IMR-90 (cell line): ENCODE measurements around the gene TEX11. TPM values are rescaled to one million over a fixed set of nuclear protein-coding genes. Genes with fewer than 3 reads are reported as not detected.

Source experiments
- ATAC-seq: fragments of 200-7000 bp; cut with Tn5 transposase; 2 replicates; pipeline ENCODE4 v1.9.1; 2020; ENCODE audit warnings: low read depth, mild to moderate bottlenecking, moderate library complexity
- BruUV-seq: library from RNA; stranded (reverse); fragments of 400-500 nt; replicated peaks from 2 replicates; lab custom pipeline; 2021; lab: Mats Ljungman, UMichigan
- CTCF ChIA-PET: fragments of 300-600 bp; formaldehyde crosslinking; extraction: SDS; loops from one replicate; lab custom pipeline; 2021; ENCODE audit warnings: antibody characterized with exemption; lab: Yijun Ruan, JAX
- POLR2A ChIA-PET: fragments of 300-600 bp; sonication (Branson Sonifier 250); formaldehyde crosslinking; loops from one replicate; lab custom pipeline; 2022; ENCODE audit warnings: antibody characterized with exemption; ENCODE audit not compliant: unreplicated experiment; lab: Charles Lee
- DNase-seq: peaks from one replicate; pipeline ENCODE4 v3.0.0; 2013
- H2AFZ ChIP-seq: replicated peaks from 2 replicates; pipeline ENCODE3; 2013; ENCODE audit warnings: low read length, mild to moderate bottlenecking; ENCODE audit not compliant: poor library complexity
- H2AK5ac ChIP-seq: 2 replicates; pipeline ENCODE4 v1.6.1; 2013; ENCODE audit warnings: low read depth, low read length, inconsistent platforms
- H2AK9ac ChIP-seq: replicated peaks from 2 replicates; pipeline ENCODE3; 2013; ENCODE audit warnings: mild to moderate bottlenecking, low read depth, low read length, moderate library complexity; ENCODE audit not compliant: poor library complexity
- H2BK120ac ChIP-seq: 2 replicates; pipeline ENCODE4 v1.6.1; 2013; ENCODE audit warnings: low read depth, low read length, inconsistent platforms
- H2BK15ac ChIP-seq: 3 replicates; pipeline ENCODE4 v1.6.1; 2013; ENCODE audit warnings: low read depth, low read length, inconsistent platforms
- H2BK20ac ChIP-seq: 2 replicates; pipeline ENCODE4 v1.6.1; 2013; ENCODE audit warnings: low read depth, mild to moderate bottlenecking, inconsistent platforms, low read length, moderate library complexity
- H2BK5ac ChIP-seq: 2 replicates; pipeline ENCODE4 v1.6.1; 2013; ENCODE audit warnings: mild to moderate bottlenecking, low read depth, low read length, inconsistent platforms; ENCODE audit not compliant: poor library complexity, severe bottlenecking
- H3K14ac ChIP-seq: replicated peaks from 2 replicates; pipeline ENCODE4 v1.6.1; 2013; ENCODE audit warnings: low read depth, low read length, inconsistent platforms
- H3K18ac ChIP-seq: 2 replicates; pipeline ENCODE4 v1.6.1; 2013; ENCODE audit warnings: low read depth, low read length, control low read depth
- H3K23ac ChIP-seq: 2 replicates; pipeline ENCODE4 v1.6.1; 2013; ENCODE audit warnings: low read depth, low read length, inconsistent platforms
- H3K27ac ChIP-seq: 2 replicates; pipeline ENCODE4 v1.5.1; 2013; ENCODE audit warnings: mild to moderate bottlenecking, control low read depth, low read length; ENCODE audit not compliant: insufficient read depth
- H3K27me3 ChIP-seq: 2 replicates; pipeline ENCODE4 v1.6.1; 2013; ENCODE audit warnings: low read length; ENCODE audit not compliant: control insufficient read depth, insufficient read depth
- H3K36me3 ChIP-seq: 2 replicates; pipeline ENCODE4 v1.6.1; 2013; ENCODE audit warnings: low read length, mixed read lengths; ENCODE audit not compliant: control insufficient read depth, insufficient read depth
- H3K4ac ChIP-seq: 2 replicates; pipeline ENCODE4 v1.6.1; 2013; ENCODE audit warnings: low read depth, low read length, inconsistent platforms
- H3K4me1 ChIP-seq: 2 replicates; pipeline ENCODE4 v1.6.1; 2013; ENCODE audit warnings: low read length, mixed read lengths; ENCODE audit not compliant: control insufficient read depth, insufficient read depth
- H3K4me2 ChIP-seq: 2 replicates; pipeline ENCODE4 v1.6.1; 2013; ENCODE audit warnings: low read depth, mild to moderate bottlenecking, control low read depth, low read length, moderate library complexity
- H3K4me3 ChIP-seq: 2 replicates; pipeline ENCODE4 v1.5.1; 2013; ENCODE audit warnings: low read depth, mild to moderate bottlenecking, control low read depth, low read length, moderate library complexity; ENCODE audit not compliant: insufficient read depth
- H3K56ac ChIP-seq: 2 replicates; pipeline ENCODE4 v1.6.1; 2013; ENCODE audit warnings: low read length, inconsistent platforms; ENCODE audit not compliant: insufficient read depth; ENCODE audit errors: extremely low read depth
- H3K79me1 ChIP-seq, 2 experiments: 2 replicates each; pipeline ENCODE4 v1.6.1; 2013; ENCODE audit warnings: low read length in 2 of 2, inconsistent platforms in 1 of 2, low read depth in 1 of 2
- H3K9ac ChIP-seq: 2 replicates; pipeline ENCODE4 v1.6.1; 2013; ENCODE audit warnings: low read depth, low read length, control low read depth
- H3K9me1 ChIP-seq: 2 replicates; pipeline ENCODE4 v1.6.1; 2013; ENCODE audit warnings: low read length, inconsistent platforms; ENCODE audit not compliant: insufficient read depth
- H3K9me3 ChIP-seq: 2 replicates; pipeline ENCODE4 v1.6.1; 2013; ENCODE audit warnings: low read length; ENCODE audit not compliant: control insufficient read depth, insufficient read depth
- H4K20me1 ChIP-seq: 2 replicates; pipeline ENCODE4 v1.6.1; 2013; ENCODE audit warnings: low read length, inconsistent platforms; ENCODE audit not compliant: insufficient read depth
- H4K5ac ChIP-seq: 2 replicates; pipeline ENCODE4 v1.6.1; 2013; ENCODE audit warnings: mild to moderate bottlenecking, low read depth, low read length, control low read depth
- H4K8ac ChIP-seq, 2 experiments: 2 replicates each; pipeline ENCODE4 v1.6.1; 2013; ENCODE audit warnings: low read depth in 2 of 2, low read length in 2 of 2, control low read depth in 1 of 2, inconsistent platforms in 1 of 2
- H4K91ac ChIP-seq: 2 replicates; pipeline ENCODE4 v1.6.1; 2013; ENCODE audit warnings: low read depth, low read length, inconsistent platforms; ENCODE audit not compliant: insufficient read depth
- BHLHE40 ChIP-seq: fragments of 150-350 bp; IDR thresholded peaks from 2 replicates; pipeline ENCODE4 v1.6.1; 2016; ENCODE audit warnings: mild to moderate bottlenecking, low read depth, low read length
- MAFK ChIP-seq: IDR thresholded peaks from 2 replicates; pipeline ENCODE4 v1.6.1; 2012; ENCODE audit warnings: low read depth, low read length, improper control_type of control experiment
- MAZ ChIP-seq: IDR thresholded peaks from 2 replicates; pipeline ENCODE4 v1.6.1; 2012; ENCODE audit warnings: low read depth, mild to moderate bottlenecking, low read length, improper control_type of control experiment, moderate library complexity, borderline replicate concordance
- MXI1 ChIP-seq: IDR thresholded peaks from 2 replicates; pipeline ENCODE4 v1.6.1; 2012; ENCODE audit warnings: low read depth, mild to moderate bottlenecking, low read length, moderate library complexity, borderline replicate concordance
- POLR2A ChIP-seq: IDR thresholded peaks from 2 replicates; pipeline ENCODE4 v1.6.1; 2012; ENCODE audit warnings: mild to moderate bottlenecking, low read depth, low read length
- RAD21 ChIP-seq: IDR thresholded peaks from 2 replicates; pipeline ENCODE4 v1.6.1; 2012; ENCODE audit warnings: low read length, improper control_type of control experiment
- RCOR1 ChIP-seq: IDR thresholded peaks from 2 replicates; pipeline ENCODE4 v1.6.1; 2012; ENCODE audit warnings: mild to moderate bottlenecking, low read length, improper control_type of control experiment; ENCODE audit not compliant: insufficient replicate concordance
- RFX5 ChIP-seq: IDR thresholded peaks from 2 replicates; pipeline ENCODE4 v1.8.0; 2012; ENCODE audit warnings: low read depth, mild to moderate bottlenecking, low read length, moderate library complexity
- SMC3 ChIP-seq: fragments of 150-350 bp; IDR thresholded peaks from 2 replicates; pipeline ENCODE4 v1.6.1; 2016; ENCODE audit warnings: low read depth, mild to moderate bottlenecking, antibody characterized with exemption, low read length, moderate library complexity
- WGBS, 2 experiments: methylation state at CpG; one replicate each; pipeline versions ENCODE4 v1.1.5 to v1.1.7; 2013; ENCODE audit warnings: missing lambda C conversion rate in 2 of 2; ENCODE audit not compliant: insufficient read length in 1 of 2; ENCODE audit errors: extremely low coverage in 2 of 2; 5-methylcytosine and 5-hydroxymethylcytosine counted together
- dilution Hi-C: fragments of 300-500 bp; cut with HindIII; formaldehyde crosslinking; loops from one replicate; pipeline ENCODE4 v1.14.3; 2018; ENCODE audit warnings: low sequenced_read_pairs; ENCODE audit not compliant: unreplicated experiment
- in situ Hi-C: fragments of 300-500 bp; cut with MboI; formaldehyde crosslinking; loops from 3 replicates; pipeline ENCODE4 v1.14.3; 2019; ENCODE audit warnings: low sequenced_read_pairs, inconsistent platforms, mixed read lengths
- intact Hi-C: fragments of 100-400 bp; cut with micrococcal nuclease; formaldehyde crosslinking; loops from 2 replicates; pipeline ENCODE4 v1.10.0; 2022
- polyA plus RNA-seq, 3 experiments: library from polyadenylated mRNA; depleted of rRNA; stranded (reverse); fragments of >200 nt; gene quantifications; 2 replicates each; pipeline ENCODE4 v1.2.3, GENCODE V29; 2012; ENCODE audit warnings: low replicate concordance in 1 of 3
- total RNA-seq: library from RNA; depleted of rRNA; stranded (reverse); fragments of >200 nt; gene quantifications from 2 replicates; pipeline ENCODE4 v1.2.3, GENCODE V29; 2012
- TF ChIP-seq, protein P1 (sequence below): fragments of 150-350 bp; IDR thresholded peaks from 2 replicates; pipeline ENCODE4 v1.6.1; 2017; ENCODE audit warnings: mild to moderate bottlenecking, antibody characterized with exemption, low read length, low read depth
- TF ChIP-seq, protein P2 (sequence below): conservative IDR thresholded peaks from 2 replicates; pipeline ENCODE4 v1.5.1; 2012; ENCODE audit warnings: mild to moderate bottlenecking, low read depth, low read length, improper control_type of control experiment
- TF ChIP-seq, protein P3 (sequence below): fragments of 150-350 bp; IDR thresholded peaks from 2 replicates; pipeline ENCODE4 v1.6.1; 2016; ENCODE audit warnings: low read depth, mild to moderate bottlenecking, low read length, moderate library complexity, borderline replicate concordance

Gene TEX11
- total and polyA plus RNA-seq, 2 of the 4 experiments (the other 2 are of a cell fraction): not detected

DNA sequence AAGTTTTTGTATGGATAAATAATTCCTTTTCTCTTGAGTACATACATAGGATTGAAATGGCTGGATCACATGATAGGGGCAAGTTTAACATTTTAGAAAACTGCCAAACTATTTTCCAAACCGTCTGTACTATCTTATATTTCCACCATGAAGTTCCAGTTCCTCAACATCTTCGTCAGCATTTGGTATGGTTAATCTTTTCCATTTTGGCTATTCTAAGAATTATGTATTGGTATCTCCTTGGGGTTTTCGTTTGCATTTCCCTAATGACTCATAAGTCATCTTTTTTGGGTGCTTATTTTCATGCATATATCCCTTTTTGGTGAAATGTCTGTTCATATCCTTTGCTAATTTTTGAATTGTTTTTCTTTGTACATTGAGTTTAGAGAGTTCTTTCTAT is 236.2 kb downstream of the TEX11 start:
- no peak overlapping the region for H2BK120ac ChIP-seq
- no peak overlapping the region for H4K91ac ChIP-seq
- H2AK9ac ChIP-seq: no peak overlapping the region
- no peaks in the 10 kb centered on the region for H4K20me1 ChIP-seq
- no peaks in the 10 kb centered on the region for H3K4me1 ChIP-seq
- H4K5ac ChIP-seq: no peak overlapping the region
- H3K9ac ChIP-seq: no peak overlapping the region
- H3K9me3 ChIP-seq: no peaks in the 10 kb centered on the region
- POLR2A ChIA-PET: no interaction called here
- intact Hi-C loops: no loop called here
- in situ Hi-C loops: no loop called here
- no peak overlapping the region for H3K18ac ChIP-seq
- no TSS peak for BruUV-seq
- no peak overlapping the region for H3K4me3 ChIP-seq
- DNase-seq: no peak
- H3K23ac ChIP-seq: no peak overlapping the region
- H3K79me1 ChIP-seq: no peaks in the 10 kb centered on the region
- dilution Hi-C loops: no loop called here
- no peaks in the 10 kb centered on the region for H3K9me1 ChIP-seq
- no peak overlapping the region for H2BK20ac ChIP-seq
- H3K4ac ChIP-seq: no peak overlapping the region
- no CpG with 5 or more reads among the region's 3 CpGs for WGBS, 2 experiments
- no peak for ATAC-seq
- no peak overlapping the region for H3K27ac ChIP-seq
- no peak overlapping the region for H3K56ac ChIP-seq
- no peak overlapping the region for H3K14ac ChIP-seq
- H4K8ac ChIP-seq: no peak overlapping the region
- H2BK5ac ChIP-seq: no peak overlapping the region
- H2AFZ ChIP-seq: no peak overlapping the region
- H3K27me3 ChIP-seq: no peaks in the 10 kb centered on the region; the same call in 1 of the 2 replicates
- TF ChIP-seq, protein P1, sequence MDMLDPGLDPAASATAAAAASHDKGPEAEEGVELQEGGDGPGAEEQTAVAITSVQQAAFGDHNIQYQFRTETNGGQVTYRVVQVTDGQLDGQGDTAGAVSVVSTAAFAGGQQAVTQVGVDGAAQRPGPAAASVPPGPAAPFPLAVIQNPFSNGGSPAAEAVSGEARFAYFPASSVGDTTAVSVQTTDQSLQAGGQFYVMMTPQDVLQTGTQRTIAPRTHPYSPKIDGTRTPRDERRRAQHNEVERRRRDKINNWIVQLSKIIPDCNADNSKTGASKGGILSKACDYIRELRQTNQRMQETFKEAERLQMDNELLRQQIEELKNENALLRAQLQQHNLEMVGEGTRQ: no peak
- no peak for TF ChIP-seq RAD21
- TF ChIP-seq POLR2A: no peak
- no peak for TF ChIP-seq MXI1
- TF ChIP-seq, protein P2, sequence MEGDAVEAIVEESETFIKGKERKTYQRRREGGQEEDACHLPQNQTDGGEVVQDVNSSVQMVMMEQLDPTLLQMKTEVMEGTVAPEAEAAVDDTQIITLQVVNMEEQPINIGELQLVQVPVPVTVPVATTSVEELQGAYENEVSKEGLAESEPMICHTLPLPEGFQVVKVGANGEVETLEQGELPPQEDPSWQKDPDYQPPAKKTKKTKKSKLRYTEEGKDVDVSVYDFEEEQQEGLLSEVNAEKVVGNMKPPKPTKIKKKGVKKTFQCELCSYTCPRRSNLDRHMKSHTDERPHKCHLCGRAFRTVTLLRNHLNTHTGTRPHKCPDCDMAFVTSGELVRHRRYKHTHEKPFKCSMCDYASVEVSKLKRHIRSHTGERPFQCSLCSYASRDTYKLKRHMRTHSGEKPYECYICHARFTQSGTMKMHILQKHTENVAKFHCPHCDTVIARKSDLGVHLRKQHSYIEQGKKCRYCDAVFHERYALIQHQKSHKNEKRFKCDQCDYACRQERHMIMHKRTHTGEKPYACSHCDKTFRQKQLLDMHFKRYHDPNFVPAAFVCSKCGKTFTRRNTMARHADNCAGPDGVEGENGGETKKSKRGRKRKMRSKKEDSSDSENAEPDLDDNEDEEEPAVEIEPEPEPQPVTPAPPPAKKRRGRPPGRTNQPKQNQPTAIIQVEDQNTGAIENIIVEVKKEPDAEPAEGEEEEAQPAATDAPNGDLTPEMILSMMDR: no peak
- no peak for TF ChIP-seq RCOR1
- TF ChIP-seq MAZ: no peak
- no peak for TF ChIP-seq BHLHE40
- TF ChIP-seq SMC3: no peak
- no peak for TF ChIP-seq RFX5
- TF ChIP-seq, protein P3, sequence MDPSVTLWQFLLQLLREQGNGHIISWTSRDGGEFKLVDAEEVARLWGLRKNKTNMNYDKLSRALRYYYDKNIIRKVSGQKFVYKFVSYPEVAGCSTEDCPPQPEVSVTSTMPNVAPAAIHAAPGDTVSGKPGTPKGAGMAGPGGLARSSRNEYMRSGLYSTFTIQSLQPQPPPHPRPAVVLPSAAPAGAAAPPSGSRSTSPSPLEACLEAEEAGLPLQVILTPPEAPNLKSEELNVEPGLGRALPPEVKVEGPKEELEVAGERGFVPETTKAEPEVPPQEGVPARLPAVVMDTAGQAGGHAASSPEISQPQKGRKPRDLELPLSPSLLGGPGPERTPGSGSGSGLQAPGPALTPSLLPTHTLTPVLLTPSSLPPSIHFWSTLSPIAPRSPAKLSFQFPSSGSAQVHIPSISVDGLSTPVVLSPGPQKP: no peak
- TF ChIP-seq MAFK: no peak
- H2AK5ac ChIP-seq: no peak overlapping the region
- no peaks in the 10 kb centered on the region for H3K36me3 ChIP-seq
- H2BK15ac ChIP-seq: no peak overlapping the region
- H3K4me2 ChIP-seq: no peak overlapping the region
- CTCF ChIA-PET: interaction anchor here (1.1 kb wide), 1 partner anchor 8 kb away, joined by 5 read pairs; no protein-coding TSS in a partner anchor
